AG10803 (cell line): ENCODE data around the gene RBM33.
A peak's percentile ranks its signal among the peaks of the same experiment; 100 is the strongest.

ENCODE experiments used
- DNase-seq: peaks from one replicate; pipeline ENCODE4 v3.0.0; 2010; ENCODE audit warnings: low read depth
- H3K4me3 ChIP-seq: 2 replicates; pipeline ENCODE4 v1.5.1; 2011; ENCODE audit warnings: mild to moderate bottlenecking, low read length, control low read depth
- CTCF ChIP-seq: conservative IDR thresholded peaks from 2 replicates; pipeline ENCODE4 v1.5.1; 2011; ENCODE audit warnings: mild to moderate bottlenecking, low read length, control low read depth, inconsistent platforms

RBM33 gene

GRCh38 chr7:155644971-155645509, 579 bp downstream of the RBM33 start:
- DNase-seq, result peak; percentile 32
- H3K4me3 ChIP-seq, result peak overlapping the region; percentile 96
- TF ChIP-seq CTCF, result no peak

GRCh38 chr7:155645662-155646061, 1.2 kb downstream of the RBM33 start:
- H3K4me3 ChIP-seq, result peak overlapping the region; percentile 96
- no peak for TF ChIP-seq CTCF
- DNase-seq, result peak; percentile 29

- H3K4me3 ChIP-seq, result no peak overlapping the region
- DNase-seq, result no peak
- no peak for TF ChIP-seq CTCF
These were observed 2.2 kb downstream of the RBM33 start for GRCh38 chr7:155646669-155647068.

GRCh38 chr7:155647302-155647701, 2.8 kb downstream of the RBM33 start:
- TF ChIP-seq CTCF, result no peak
- H3K4me3 ChIP-seq, result no peak overlapping the region
- no peak for DNase-seq

- no peak for DNase-seq
- no peak for TF ChIP-seq CTCF
- no peak overlapping the region for H3K4me3 ChIP-seq
These were observed 3.3 kb downstream of the RBM33 start for GRCh38 chr7:155647734-155648133.

- DNase-seq, result no peak
- TF ChIP-seq CTCF, result no peak
- no peak overlapping the region for H3K4me3 ChIP-seq
These were observed 4.4 kb downstream of the RBM33 start for GRCh38 chr7:155648752-155649339.

GRCh38 chr7:155649588-155649987, 5.1 kb downstream of the RBM33 start:
- no peak for DNase-seq
- H3K4me3 ChIP-seq, result no peak overlapping the region
- no peak for TF ChIP-seq CTCF
